K562 (cell line): ENCODE data around the gene CDK9. TPM values are rescaled to one million over a fixed set of nuclear protein-coding genes. Genes with fewer than 3 reads are reported as not detected.

Experiments used
- HBP1 ChIP-seq: fragments of 450-650 bp; formaldehyde crosslinking; IDR thresholded peaks from 2 replicates; pipeline ENCODE4 v1.4.0; 2022; ENCODE audit warnings: missing genetic modification characterization
- SAFB ChIP-seq: fragments of 200-400 bp; formaldehyde crosslinking; IDR thresholded peaks from 2 replicates; pipeline ENCODE4 v1.6.1; 2017; ENCODE audit warnings: low read depth, low read length, borderline replicate concordance
- SETDB1 ChIP-seq: IDR thresholded peaks from one replicate; pipeline ENCODE4 v1.6.1; 2012; ENCODE audit warnings: low read length, control low read depth, inconsistent platforms
- SIN3A ChIP-seq, 2 experiments: fragments of 150-350 bp in 1 of 2; IDR thresholded peaks; 2 replicates each; pipeline ENCODE4 v1.6.1; 2011 to 2016; ENCODE audit warnings: borderline replicate concordance in 2 of 2, low read depth in 2 of 2, low read length in 2 of 2, mild to moderate bottlenecking in 2 of 2, moderate library complexity in 2 of 2; ENCODE audit not compliant: control insufficient read depth in 1 of 2
- ZBTB1 ChIP-seq: sonication (generic); formaldehyde crosslinking; IDR thresholded peaks from 2 replicates; pipeline ENCODE4 v1.8.1; 2023; ENCODE audit warnings: missing genetic modification reagents, low read depth, mild to moderate bottlenecking, borderline replicate concordance
- ZNF277 ChIP-seq: fragments of 250-450 bp; sonication (Bioruptor Pico); IDR thresholded peaks from 2 replicates; pipeline ENCODE4 v1.8.0; 2022; ENCODE audit warnings: inconsistent platforms, mild to moderate bottlenecking, moderate library complexity, borderline replicate concordance
- ZNF280B ChIP-seq: fragments of 250-450 bp; sonication (Bioruptor Pico); IDR thresholded peaks from 2 replicates; pipeline ENCODE4 v1.5.1; 2021; ENCODE audit warnings: mild to moderate bottlenecking
- polyA plus RNA-seq, 8 experiments: library from polyadenylated mRNA; depleted of rRNA in 4 of 8; stranded (reverse) in 5 of 8; unstranded in 3 of 8; fragments of >200 nt; fragmentation: Nextera tagmentation in 2 of 8; fragmentation: Illumina TruSeq in 1 of 8; extraction: Ambion mirVana in 2 of 8; extraction: Trizol in 1 of 8; gene quantifications; 2 replicates each; pipeline versions ENCODE4 v1.2.1 to v1.2.3, GENCODE V29; 2011 to 2014; ENCODE audit warnings: inconsistent platforms in 1 of 8, missing spikeins in 1 of 8
- total RNA-seq, 7 experiments: library from RNA; depleted of rRNA in 6 of 7; stranded (reverse); fragments of >200 nt in 6 of 7; fragmentation: Illumina TruSeq in 2 of 7; extraction: Trizol in 2 of 7; gene quantifications; 2 replicates each; pipeline versions ENCODE4 v1.2.1 to v1.2.3, GENCODE V29; 2011 to 2021; ENCODE audit warnings: low replicate concordance in 1 of 7

CDK9 gene
- total and polyA plus RNA-seq, 9 of the 15 experiments (the other 6 are each of a cell fraction or from before 2014, with no cell fraction given): 4.2 to 78.6 (median 33.0) TPM

GRCh38 chr9:127741831-127742434 is 43.9 kb upstream of the CDK9 start (continued):
- TF ChIP-seq SAFB (no peak), ZNF280B (CRISPR knock-in tag) (no peak), SETDB1 (no peak), ZBTB1 (no peak), SIN3A (IDR thresholded peaks at IDR 0.05; ENCODE audit: borderline replicate concordance in 2 of 2, control insufficient read depth in 1 of 2, low read depth in 2 of 2, low read length in 2 of 2) (no peak), HBP1 (CRISPR knock-in tag) (no peak), ZNF277 (CRISPR knock-in tag) (no peak)
- TF ChIP-seq, all 486 proteins: peak for 19
